ENCODE measurements around the gene COQ10B.

- TF ChIP-seq CTCF (IDR thresholded peaks at IDR 0.05) (no peak), POLR2A (IDR thresholded peaks at IDR 0.05) (no peak)
Observed at GRCh38 chr2:197504512-197504911, 51.2 kb downstream of the COQ10B start.
